Ascending aorta (tissue), 2 donors: Measurements from ENCODE around the gene FBXO46. TPM values are rescaled to one million over a fixed set of nuclear protein-coding genes. Genes with fewer than 3 reads are reported as not detected.

ENCODE experiments used
- DNase-seq, 2 donors: peaks; one replicate each; pipeline ENCODE4 v3.0.0-alpha.2; 2019; ENCODE audit warnings: low spot score in 2 of 2
- H3K27ac ChIP-seq, 2 donors: fragments of 200-600 bp; sonication (generic); one replicate each; pipeline ENCODE4 v1.5.1; 2016 to 2017; ENCODE audit warnings: mild to moderate bottlenecking in 1 of 2
- H3K27me3 ChIP-seq: fragments of 200-600 bp; sonication (generic); one replicate; pipeline ENCODE4 v1.5.1; 2017
- H3K36me3 ChIP-seq, 2 donors: fragments of 200-600 bp; sonication (generic); one replicate each; pipeline ENCODE4 v1.5.1; 2016
- H3K4me1 ChIP-seq, 2 donors: fragments of 200-600 bp; sonication (generic); one replicate each; pipeline ENCODE4 v1.5.1; 2016 to 2017; ENCODE audit warnings: mild to moderate bottlenecking in 1 of 2
- H3K4me3 ChIP-seq, 2 donors: fragments of 200-600 bp; sonication (generic); one replicate each; pipeline ENCODE4 v1.5.1; 2016 to 2017; ENCODE audit warnings: mild to moderate bottlenecking in 1 of 2
- H3K9me3 ChIP-seq, 2 donors: fragments of 200-600 bp; sonication (generic); one replicate each; pipeline ENCODE4 v1.5.1; 2016
- intact Hi-C: fragments of 100-400 bp; cut with DNase I; formaldehyde crosslinking; loops from one replicate; pipeline ENCODE4 v1.15.1; 2023
- total RNA-seq: library from RNA; depleted of rRNA; stranded (reverse); fragments of >200 nt; gene quantifications from one replicate; pipeline ENCODE4 v1.1.0, GENCODE V29; 2016
- TF ChIP-seq, protein P1 (sequence below), 3 experiments: fragments of 200-600 bp in 2 of 3; fragments of 450-650 bp in 1 of 3; sonication (generic) in 2 of 3; IDR thresholded peaks; one replicate each; pipeline ENCODE4 v1.5.1; 2016 to 2019; ENCODE audit warnings: antibody characterized with exemption in 3 of 3, mild to moderate bottlenecking in 1 of 3, moderate library complexity in 1 of 3

Gene FBXO46
- total RNA-seq, 1 donor from 2014 or later: 27.5 TPM

- Histone ChIP-seq H3K27me3 (no peaks in the 10 kb centered on the region), H3K4me1 (no peaks in the 10 kb centered on the region), H3K27ac (no peak overlapping the region), H3K36me3 (no peaks in the 10 kb centered on the region), H3K9me3 (no peaks in the 10 kb centered on the region), H3K4me3 (no peak overlapping the region)
- intact Hi-C loops: no loop called here
- TF ChIP-seq, protein P1, sequence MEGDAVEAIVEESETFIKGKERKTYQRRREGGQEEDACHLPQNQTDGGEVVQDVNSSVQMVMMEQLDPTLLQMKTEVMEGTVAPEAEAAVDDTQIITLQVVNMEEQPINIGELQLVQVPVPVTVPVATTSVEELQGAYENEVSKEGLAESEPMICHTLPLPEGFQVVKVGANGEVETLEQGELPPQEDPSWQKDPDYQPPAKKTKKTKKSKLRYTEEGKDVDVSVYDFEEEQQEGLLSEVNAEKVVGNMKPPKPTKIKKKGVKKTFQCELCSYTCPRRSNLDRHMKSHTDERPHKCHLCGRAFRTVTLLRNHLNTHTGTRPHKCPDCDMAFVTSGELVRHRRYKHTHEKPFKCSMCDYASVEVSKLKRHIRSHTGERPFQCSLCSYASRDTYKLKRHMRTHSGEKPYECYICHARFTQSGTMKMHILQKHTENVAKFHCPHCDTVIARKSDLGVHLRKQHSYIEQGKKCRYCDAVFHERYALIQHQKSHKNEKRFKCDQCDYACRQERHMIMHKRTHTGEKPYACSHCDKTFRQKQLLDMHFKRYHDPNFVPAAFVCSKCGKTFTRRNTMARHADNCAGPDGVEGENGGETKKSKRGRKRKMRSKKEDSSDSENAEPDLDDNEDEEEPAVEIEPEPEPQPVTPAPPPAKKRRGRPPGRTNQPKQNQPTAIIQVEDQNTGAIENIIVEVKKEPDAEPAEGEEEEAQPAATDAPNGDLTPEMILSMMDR (IDR thresholded peaks at IDR 0.05): no peak
- no peak for DNase-seq
Measured at GRCh38 chr19:45660636-45661035, 70.1 kb downstream of the FBXO46 start.

Other genes with a start within 250 kb of the FBXO46 start
- 37.1 TPM for gene RTN2, start 233.8 kb downstream of the FBXO46 start, total RNA-seq
- gene PPM1N, start 232.5 kb downstream of the FBXO46 start, total RNA-seq: 2.2 TPM
- 110 TPM for gene VASP, start 223.4 kb downstream of the FBXO46 start, total RNA-seq
- gene OPA3, start 146.1 kb downstream of the FBXO46 start, total RNA-seq: 4.5 TPM
- gene GPR4, start 128.7 kb downstream of the FBXO46 start, total RNA-seq: 14.0 TPM
- 129 TPM for gene EML2, start 91.5 kb downstream of the FBXO46 start, total RNA-seq
- gene GIPR, start 62.7 kb downstream of the FBXO46 start, total RNA-seq: not detected
- gene SNRPD2, start 38.9 kb downstream of the FBXO46 start, total RNA-seq: 71.1 TPM
- 7.2 TPM for gene QPCTL, start 38.2 kb downstream of the FBXO46 start, total RNA-seq
- gene MEIOSIN, start 2.5 kb upstream of the FBXO46 start, total RNA-seq: not detected
- gene SIX5, start 38.4 kb upstream of the FBXO46 start, total RNA-seq: 39.2 TPM
- 76.8 TPM for gene DMPK, start 51.6 kb upstream of the FBXO46 start, total RNA-seq
- gene DMWD, start 61.9 kb upstream of the FBXO46 start, total RNA-seq: 110 TPM
- not detected for gene RSPH6A, start 84.4 kb upstream of the FBXO46 start, total RNA-seq
- 103 TPM for gene SYMPK, start 132.3 kb upstream of the FBXO46 start, total RNA-seq
- gene FOXA3, start 133.4 kb upstream of the FBXO46 start, total RNA-seq: not detected
- gene IRF2BP1, start 155.2 kb upstream of the FBXO46 start, total RNA-seq: 45.7 TPM
- gene MYPOP, start 171.7 kb upstream of the FBXO46 start, total RNA-seq: 1.6 TPM
- gene NANOS2, start 183.9 kb upstream of the FBXO46 start, total RNA-seq: not detected
- 11.3 TPM for gene NOVA2, start 243.0 kb upstream of the FBXO46 start, total RNA-seq